GM19463 (cell line): ENCODE measurements around the gene CASTOR2.
"Not testable (repeated sequence)": the region's sequence is repeated elsewhere in the genome, so short reads cannot be mapped to it uniquely, and the experiment has no call there.

Experiments used
- ATAC-seq: cut with Tn5 transposase; IDR thresholded peaks from one replicate; pipeline ENCODE4 v1.9.1; 2021; ENCODE audit warnings: mild to moderate bottlenecking, moderate library complexity; ENCODE audit not compliant: unreplicated experiment

The CASTOR2 gene

DNA sequence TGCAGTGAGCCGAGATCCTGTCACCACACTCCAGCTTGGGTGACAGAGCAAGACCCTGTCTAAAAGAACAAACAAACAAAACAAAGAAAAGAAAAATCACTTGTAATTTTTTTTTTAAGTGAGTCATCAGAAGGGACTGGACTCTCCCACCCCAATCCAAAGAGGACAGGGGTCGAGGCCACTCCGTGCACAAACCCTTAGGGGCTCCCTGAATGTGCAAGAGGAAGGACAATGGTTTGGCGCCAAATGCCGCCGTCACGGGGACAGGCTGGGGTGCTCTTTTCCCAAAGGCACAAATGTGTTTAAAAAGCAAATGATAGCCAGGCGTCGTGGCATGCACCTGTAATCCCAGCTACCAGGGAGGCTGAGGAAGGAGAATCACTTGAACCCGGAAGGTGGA, 85.3 kb downstream of the CASTOR2 start:
- ATAC-seq: no peak

DNA sequence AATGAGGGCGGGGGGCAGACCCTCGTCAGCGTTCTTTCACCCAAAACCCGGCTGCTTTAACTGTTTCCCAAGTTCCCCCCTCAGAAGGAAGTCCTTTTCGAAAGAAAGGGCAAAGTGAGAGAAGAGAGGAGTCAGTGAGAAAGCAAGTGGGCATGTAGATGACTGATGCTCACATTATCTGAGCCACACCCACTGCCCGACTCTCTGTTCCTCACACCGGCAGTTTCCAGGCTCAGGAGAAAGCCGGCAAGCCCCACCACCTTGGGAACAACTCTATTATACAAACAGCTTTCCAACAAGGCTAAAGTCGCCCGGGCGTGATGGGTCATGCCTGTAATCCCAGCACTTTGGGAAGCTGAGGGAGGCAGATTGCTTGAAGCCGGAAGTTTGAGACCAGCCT, 86.0 kb downstream of the CASTOR2 start:
- ATAC-seq: no peak

DNA sequence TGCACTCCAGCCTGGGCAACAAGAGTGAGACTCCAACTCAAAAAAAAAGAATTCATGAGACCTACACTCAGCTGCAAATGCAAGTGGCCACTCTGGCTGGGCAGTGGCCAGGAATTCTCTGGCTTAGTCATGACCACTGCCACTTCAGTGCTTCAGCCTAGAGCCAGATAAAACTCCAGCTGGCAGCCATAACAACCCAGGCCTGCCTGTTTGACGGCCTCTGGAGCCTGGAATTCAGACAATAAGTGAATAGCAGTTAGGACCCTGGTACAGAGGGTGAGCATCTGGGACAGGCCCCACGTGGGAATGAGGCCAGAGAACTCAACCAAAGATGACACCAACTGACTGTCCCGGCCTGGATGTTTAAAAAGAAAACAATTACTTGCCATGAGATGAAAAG, 90.2 kb downstream of the CASTOR2 start:
- no peak for ATAC-seq

DNA sequence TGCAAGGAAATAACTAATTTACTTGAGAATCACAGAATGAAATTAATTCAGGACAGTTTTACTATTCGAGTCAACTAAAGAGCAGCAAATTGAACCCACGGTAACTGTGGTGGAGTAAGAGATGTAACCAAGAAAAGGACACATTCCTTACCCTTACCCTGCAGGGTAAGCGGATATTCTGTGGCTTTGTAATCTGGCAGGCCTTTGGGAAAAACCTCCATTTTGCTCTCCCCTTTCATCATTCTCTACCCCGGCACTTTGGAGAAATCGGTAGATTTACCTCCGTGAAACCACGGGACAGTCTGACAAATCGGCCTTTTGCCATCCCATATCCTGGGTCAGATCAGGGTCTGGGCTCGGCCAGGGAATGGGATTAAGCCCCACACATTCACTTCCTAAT, 90.7 kb downstream of the CASTOR2 start:
- no peak for ATAC-seq

DNA sequence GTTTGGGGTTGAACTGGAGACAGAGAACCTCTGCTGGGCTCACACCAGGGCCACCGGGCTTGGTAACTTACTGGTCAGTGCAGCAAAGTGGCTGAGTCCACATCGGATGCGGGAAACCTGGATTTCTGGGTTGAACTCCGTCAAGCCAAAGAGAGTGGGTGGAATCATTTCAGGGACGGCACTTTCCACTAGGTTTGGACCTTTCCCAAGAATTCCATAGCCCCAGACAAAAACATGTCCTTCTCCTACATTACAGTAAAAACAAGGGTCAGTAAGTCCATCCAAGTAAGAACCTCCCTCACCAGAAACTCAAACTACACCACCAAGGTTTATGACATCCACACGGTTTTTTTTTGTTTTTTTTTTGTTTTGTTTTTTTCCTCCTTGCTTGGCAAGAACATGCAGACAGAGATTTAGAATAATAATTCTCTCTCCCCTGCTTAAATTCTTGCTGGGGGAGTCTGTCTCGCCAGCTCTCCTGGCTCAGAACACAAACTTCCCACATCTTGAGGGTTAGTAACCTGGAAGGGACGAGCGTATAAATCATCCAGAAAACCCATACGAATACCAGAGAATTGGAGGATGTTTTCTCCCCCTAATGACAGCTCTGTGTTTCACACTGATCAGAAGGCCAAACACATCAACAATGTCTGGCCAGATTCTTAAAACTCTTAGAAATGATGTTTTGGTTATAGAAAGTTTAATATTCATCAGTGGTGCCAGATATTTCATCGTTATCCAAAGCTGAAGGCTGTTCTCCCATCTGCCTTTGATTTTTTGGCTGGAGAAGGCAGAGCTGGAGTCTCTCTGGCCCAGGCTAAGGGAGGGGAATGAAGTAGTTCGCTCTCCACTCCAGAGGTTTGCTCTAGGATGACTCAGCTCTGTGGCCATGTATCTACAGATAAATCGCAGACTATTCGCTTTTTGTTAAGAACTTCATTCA, 91.6 kb downstream of the CASTOR2 start:
- no peak for ATAC-seq

DNA sequence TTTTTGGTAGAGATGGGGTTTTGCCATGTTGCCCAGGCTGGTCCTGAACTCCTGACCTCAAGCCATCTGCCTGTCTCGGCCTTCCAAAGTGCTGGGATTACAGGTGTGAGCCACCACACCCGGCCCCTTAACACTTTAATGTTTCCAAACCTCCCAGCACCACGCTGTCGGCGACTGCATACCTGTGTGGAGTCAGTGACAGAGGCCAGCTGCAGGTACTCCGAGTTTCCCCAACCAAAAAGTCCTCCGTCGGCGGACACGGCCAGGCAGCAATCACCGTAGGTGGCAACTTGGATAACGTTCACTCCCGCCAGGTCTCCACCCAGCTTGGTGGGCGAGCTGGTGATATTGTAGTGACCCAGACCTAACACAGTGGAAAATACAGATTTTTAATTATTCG, 93.9 kb downstream of the CASTOR2 start:
- no peak for ATAC-seq

DNA sequence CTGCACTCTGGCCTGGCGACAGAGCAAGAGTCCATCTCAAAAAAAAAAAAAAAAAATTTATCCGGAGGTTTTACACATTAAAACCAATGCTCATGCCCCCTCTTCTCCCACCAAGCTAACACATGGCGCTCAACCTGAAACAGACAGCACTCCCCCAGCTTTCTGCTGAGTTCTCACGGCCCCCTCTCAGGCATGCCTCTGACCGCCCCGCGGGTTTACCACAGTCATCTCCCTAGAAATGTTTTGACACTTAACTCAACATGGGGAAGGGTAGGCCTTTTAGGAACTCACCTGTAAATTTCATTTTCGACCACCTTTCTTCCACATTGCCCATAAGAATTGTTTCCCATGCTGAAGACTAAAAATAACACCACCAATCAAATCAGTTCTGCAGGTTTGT, 99.8 kb downstream of the CASTOR2 start:
- ATAC-seq: no peak

DNA sequence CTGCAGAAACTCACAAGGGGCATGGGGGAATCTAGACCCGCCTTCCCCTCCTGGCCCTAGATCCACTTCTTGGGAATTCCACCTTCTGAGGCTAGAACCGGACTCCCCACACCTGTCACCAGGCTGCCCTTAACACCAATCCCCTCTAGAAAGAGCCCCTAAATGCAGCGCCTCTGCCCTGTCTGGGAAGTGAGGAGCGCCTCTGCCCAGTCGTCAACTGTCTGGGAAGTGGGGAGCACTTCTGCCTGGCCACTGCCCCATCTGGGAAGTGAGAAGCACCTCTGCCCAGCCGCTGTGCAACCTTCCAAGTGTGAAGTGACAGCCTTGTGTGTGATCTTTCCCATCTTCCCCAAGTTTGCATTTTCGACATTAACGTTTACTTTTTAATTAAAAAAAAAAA, 100.3 kb downstream of the CASTOR2 start:
- ATAC-seq: no peak

DNA sequence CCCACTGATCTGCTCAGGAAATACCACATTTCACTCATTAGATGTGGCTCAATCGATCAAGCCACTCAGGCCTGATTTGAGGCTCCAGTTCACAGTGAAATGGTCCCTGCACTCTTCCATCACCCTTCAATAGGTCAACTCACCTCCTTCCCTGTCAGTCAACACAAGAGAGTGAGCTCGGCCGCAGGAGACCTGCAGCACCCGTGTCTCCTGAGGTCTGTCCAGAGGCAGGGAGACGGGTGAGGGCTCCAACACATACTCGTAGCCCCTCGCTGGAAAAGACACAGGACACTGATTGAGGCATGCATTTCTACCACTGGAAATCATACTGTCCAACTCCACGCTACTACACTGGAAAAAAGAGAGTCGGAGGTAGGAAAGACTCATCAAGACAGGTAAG, 102.0 kb downstream of the CASTOR2 start:
- no peak for ATAC-seq

DNA sequence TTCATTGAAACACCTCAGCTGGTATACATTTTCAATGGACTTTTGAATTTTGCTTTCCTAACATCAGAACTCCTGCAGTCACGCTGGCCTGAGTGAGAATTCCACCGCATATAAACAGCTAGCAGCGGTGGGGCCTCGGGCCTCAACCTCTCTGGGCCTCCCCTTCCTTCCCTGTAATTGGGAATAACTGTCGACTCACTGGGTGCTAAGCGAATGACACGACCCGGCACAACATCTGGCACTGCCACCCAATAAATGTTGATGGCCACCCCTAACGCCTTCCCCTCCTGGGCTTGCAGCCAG, 108.4 kb downstream of the CASTOR2 start:
- no peak for ATAC-seq

DNA sequence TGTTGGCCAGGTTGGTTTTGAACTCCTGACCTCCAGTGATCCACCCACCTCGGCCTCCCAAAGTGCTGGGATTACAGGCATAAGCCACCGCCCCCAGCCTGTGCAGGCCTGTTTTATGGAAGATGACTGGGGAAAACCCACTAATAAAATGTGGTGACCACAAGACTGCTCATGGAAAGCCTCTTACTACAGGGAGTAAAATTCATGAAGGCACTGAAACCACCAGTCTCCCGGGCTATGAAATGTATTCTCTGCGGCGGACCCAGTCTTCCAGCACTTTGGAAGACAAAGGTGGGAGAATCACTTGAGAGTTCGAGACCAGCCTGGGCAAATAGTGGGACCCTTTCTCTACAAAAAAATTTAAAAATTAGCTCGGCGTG, 109.7 kb downstream of the CASTOR2 start:
- ATAC-seq: not testable (repeated sequence)
